GM12891 (cell line): ENCODE results near the gene FGFR1OP2.

Experiments
- POLR2A ChIP-seq: IDR thresholded peaks from 2 replicates; pipeline ENCODE4 v1.6.1; 2011; ENCODE audit warnings: low read depth, low read length, control low read depth
- POLR2AphosphoS5 ChIP-seq: IDR thresholded peaks from 2 replicates; pipeline ENCODE4 v1.6.1; 2011; ENCODE audit warnings: low read depth, low read length, control low read depth
- SPI1 ChIP-seq: IDR thresholded peaks from 2 replicates; pipeline ENCODE4 v1.6.1; 2011; ENCODE audit warnings: low read depth, low read length, control low read depth
- TAF1 ChIP-seq: IDR thresholded peaks from 2 replicates; pipeline ENCODE4 v1.6.1; 2011; ENCODE audit warnings: low read depth, low read length, control low read depth

DNA sequence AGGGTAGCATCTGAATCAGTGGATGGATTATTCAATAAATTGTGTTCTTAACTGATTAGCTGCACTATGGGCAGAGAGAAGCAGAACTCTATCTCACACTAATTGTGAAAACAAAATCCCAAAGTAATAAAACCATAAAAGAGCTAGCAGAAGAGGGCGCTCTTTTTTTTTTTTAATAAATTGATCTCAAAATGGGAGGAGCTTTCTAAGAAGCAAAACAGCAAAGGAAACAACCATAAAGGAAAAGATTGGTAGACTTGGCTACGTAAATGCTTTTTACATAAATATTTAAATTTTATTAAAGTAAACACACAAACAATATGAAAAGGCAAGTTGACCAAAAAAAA is 77.4 kb downstream of the FGFR1OP2 start:
- TF ChIP-seq POLR2A (no peak), POLR2AphosphoS5 (no peak), SPI1 (no peak), TAF1 (no peak)
